H1 (cell line): ENCODE results near the gene ILF2. TPM values are rescaled to one million over a fixed set of nuclear protein-coding genes. Genes with fewer than 3 reads are reported as not detected.
A peak's percentile ranks its signal among the peaks of the same experiment; 100 is the strongest.

ENCODE experiments used
- CTCF ChIA-PET: fragments of 300-600 bp; sonication (Branson Sonifier 250); formaldehyde crosslinking; loops from one replicate; lab custom pipeline; 2021; ENCODE audit not compliant: partially characterized antibody; lab: Charles Lee
- POLR2A ChIA-PET: fragments of 300-600 bp; sonication (Branson Sonifier 250); formaldehyde crosslinking; loops from one replicate; lab custom pipeline; 2021; ENCODE audit warnings: inconsistent platforms; ENCODE audit not compliant: partially characterized antibody; lab: Charles Lee
- DNase-seq, 2 experiments: peaks; one replicate each; pipeline versions ENCODE4 v3.0.0 to v3.0.0-alpha.2; 2010 to 2022; ENCODE audit warnings: low spot score in 2 of 2, low read depth in 1 of 2, mixed read lengths in 1 of 2
- FAIRE-seq: peaks from 2 replicates; lab custom pipeline; 2011; peaks lifted over from hg19 to GRCh38; lab: Jason Lieb, UNC
- H2AFZ ChIP-seq: 2 replicates; pipeline ENCODE4 v1.8.1; 2012; ENCODE audit warnings: low read length, inconsistent platforms
- H2AK5ac ChIP-seq: 2 replicates; pipeline ENCODE4 v1.6.1; 2013; ENCODE audit warnings: low read depth, low read length
- H2BK120ac ChIP-seq: replicated peaks from 2 replicates; pipeline ENCODE3; 2013; ENCODE audit warnings: low read depth, low read length, inconsistent platforms
- H2BK12ac ChIP-seq: 2 replicates; pipeline ENCODE4 v1.6.1; 2013; ENCODE audit warnings: low read depth, low read length
- H2BK15ac ChIP-seq: 2 replicates; pipeline ENCODE4 v1.6.1; 2013; ENCODE audit warnings: low read length
- H2BK20ac ChIP-seq: 2 replicates; pipeline ENCODE4 v1.6.1; 2013; ENCODE audit warnings: low read length
- H2BK5ac ChIP-seq: 2 replicates; pipeline ENCODE4 v1.6.1; 2013; ENCODE audit warnings: low read depth, low read length
- H3K14ac ChIP-seq: 2 replicates; pipeline ENCODE4 v1.6.1; 2013; ENCODE audit warnings: inconsistent platforms; ENCODE audit not compliant: insufficient read length
- H3K18ac ChIP-seq: 2 replicates; pipeline ENCODE4 v1.6.1; 2013; ENCODE audit warnings: low read length; ENCODE audit errors: extremely low read depth
- H3K23ac ChIP-seq: 2 replicates; pipeline ENCODE4 v1.6.1; 2013; ENCODE audit warnings: inconsistent platforms; ENCODE audit not compliant: insufficient read length
- H3K23me2 ChIP-seq: 2 replicates; pipeline ENCODE4 v1.6.1; 2013; ENCODE audit warnings: low read depth, low read length
- H3K27ac ChIP-seq: 2 replicates; pipeline ENCODE4 v1.6.1; 2011; ENCODE audit warnings: low read depth, low read length, inconsistent platforms
- H3K27me3 ChIP-seq, 4 experiments: replicated peaks in 1 of 4; 1 replicate in 1 of 4; 2 replicates in 3 of 4; pipeline versions ENCODE4 v1.6.1 to v1.8.1; 2011 to 2013; ENCODE audit warnings: low read length in 3 of 4, mild to moderate bottlenecking in 3 of 4, inconsistent platforms in 2 of 4, mixed read lengths in 2 of 4, moderate library complexity in 1 of 4; ENCODE audit not compliant: control insufficient read depth in 3 of 4, insufficient read depth in 3 of 4; ENCODE audit errors: extremely low read depth in 1 of 4
- H3K36me3 ChIP-seq, 4 experiments: 2 replicates each; pipeline versions ENCODE4 v1.6.1 to v1.8.1; 2011 to 2013; ENCODE audit warnings: mild to moderate bottlenecking in 4 of 4, low read length in 3 of 4, moderate library complexity in 2 of 4, control low read depth in 1 of 4, inconsistent platforms in 1 of 4; ENCODE audit not compliant: insufficient read depth in 4 of 4, control insufficient read depth in 2 of 4
- H3K4ac ChIP-seq: replicated peaks from 2 replicates; pipeline ENCODE3; 2013; ENCODE audit warnings: low read length, low read depth, mixed read lengths, inconsistent platforms; ENCODE audit not compliant: insufficient read length
- H3K4me1 ChIP-seq, 4 experiments: replicated peaks in 1 of 4; 1 replicate in 1 of 4; 2 replicates in 3 of 4; pipeline versions ENCODE4 v1.6.1 to v1.8.1; 2011 to 2013; ENCODE audit warnings: low read length in 3 of 4, inconsistent platforms in 2 of 4, mixed read lengths in 1 of 4; ENCODE audit not compliant: insufficient read depth in 4 of 4, control insufficient read depth in 3 of 4
- H3K4me2 ChIP-seq, 2 experiments: 2 replicates each; pipeline versions ENCODE4 v1.6.1 to v1.8.1; 2011 to 2013; ENCODE audit warnings: low read depth in 2 of 2, low read length in 2 of 2, control low read depth in 1 of 2, inconsistent platforms in 1 of 2, mild to moderate bottlenecking in 1 of 2; ENCODE audit not compliant: insufficient read depth in 1 of 2
- H3K4me3 ChIP-seq, 4 experiments: fragments of 200-600, 300-600 bp in 1 of 4; sonication (generic), shearing (Covaris generic), sonication (Bioruptor Twin) in 1 of 4; 2 replicates each; pipeline versions ENCODE4 v1.5.1 to v1.8.1; 2011 to 2016; ENCODE audit warnings: low read length in 4 of 4, low read depth in 3 of 4, control low read depth in 2 of 4, inconsistent platforms in 2 of 4, mild to moderate bottlenecking in 2 of 4, mixed read lengths in 1 of 4, moderate library complexity in 1 of 4; ENCODE audit not compliant: insufficient read depth in 2 of 4; ENCODE audit errors: extremely low read depth in 1 of 4
- H3K56ac ChIP-seq: replicated peaks from 2 replicates; pipeline ENCODE3; 2013; ENCODE audit warnings: low read depth, mild to moderate bottlenecking, mixed read lengths, low read length, inconsistent platforms; ENCODE audit not compliant: insufficient read length
- H3K79me1 ChIP-seq: 2 replicates; pipeline ENCODE4 v1.6.1; 2013; ENCODE audit warnings: low read depth, low read length, control low read depth
- H3K79me2 ChIP-seq, 2 experiments: 2 replicates each; pipeline versions ENCODE4 v1.6.1 to v1.8.1; 2012 to 2013; ENCODE audit warnings: low read length in 2 of 2, mild to moderate bottlenecking in 2 of 2, inconsistent platforms in 1 of 2; ENCODE audit not compliant: insufficient read depth in 2 of 2, control insufficient read depth in 1 of 2
- H3K9ac ChIP-seq, 4 experiments: replicated peaks in 1 of 4; 1 replicate in 1 of 4; 2 replicates in 3 of 4; pipeline versions ENCODE4 v1.6.1 to v1.8.1; 2011 to 2013; ENCODE audit warnings: low read depth in 3 of 4, low read length in 3 of 4, control low read depth in 2 of 4, mild to moderate bottlenecking in 2 of 4, moderate library complexity in 2 of 4, inconsistent platforms in 1 of 4; ENCODE audit errors: extremely low read depth in 1 of 4
- H3K9me3 ChIP-seq, 2 experiments: 2 replicates each; pipeline versions ENCODE4 v1.6.1 to v1.8.1; 2012 to 2013; ENCODE audit warnings: mild to moderate bottlenecking in 2 of 2, moderate library complexity in 2 of 2, control low read depth in 1 of 2, inconsistent platforms in 1 of 2, low read depth in 1 of 2, low read length in 1 of 2, mixed read lengths in 1 of 2; ENCODE audit not compliant: insufficient read depth in 2 of 2
- H4K20me1 ChIP-seq, 2 experiments: replicated peaks in 1 of 2; 2 replicates each; pipeline versions ENCODE3 to v1.8.1; 2011 to 2013; ENCODE audit warnings: inconsistent platforms in 2 of 2, low read length in 2 of 2, mild to moderate bottlenecking in 1 of 2; ENCODE audit not compliant: insufficient read depth in 2 of 2, control insufficient read depth in 1 of 2
- H4K5ac ChIP-seq: 2 replicates; pipeline ENCODE4 v1.6.1; 2013; ENCODE audit warnings: low read length, low read depth, mixed read lengths, inconsistent platforms; ENCODE audit not compliant: insufficient read length
- H4K8ac ChIP-seq: 2 replicates; pipeline ENCODE4 v1.8.0; 2013; ENCODE audit warnings: mild to moderate bottlenecking, moderate library complexity, low read length, inconsistent platforms; ENCODE audit not compliant: insufficient read depth; ENCODE audit errors: extremely low read depth
- H4K91ac ChIP-seq: replicated peaks from 2 replicates; pipeline ENCODE3; 2013; ENCODE audit warnings: low read length, mixed read lengths, inconsistent platforms; ENCODE audit not compliant: insufficient read length
- BCL11A ChIP-seq, 2 experiments: IDR thresholded peaks; one replicate each; pipeline ENCODE4 v1.6.1; 2011; ENCODE audit warnings: low read depth in 2 of 2, low read length in 2 of 2, mild to moderate bottlenecking in 2 of 2
- CBX8 ChIP-seq: fragments of 300-800, 300-1000 bp; sonication (generic); IDR thresholded peaks from 2 replicates; pipeline ENCODE4 v1.7.1; 2016; ENCODE audit warnings: low read depth, low read length, borderline replicate concordance
- HDAC2 ChIP-seq, 2 experiments: fragments of 300-600 bp in 1 of 2; sonication (generic) in 1 of 2; IDR thresholded peaks; 2 replicates each; pipeline ENCODE4 v1.6.1; 2011 to 2012; ENCODE audit warnings: low read depth in 2 of 2, low read length in 2 of 2, mild to moderate bottlenecking in 2 of 2, moderate library complexity in 2 of 2, borderline replicate concordance in 1 of 2, inconsistent platforms in 1 of 2
- KDM1A ChIP-seq: fragments of 200-600, 300-600 bp; sonication (generic); IDR thresholded peaks from 2 replicates; pipeline ENCODE4 v1.7.1; 2016; ENCODE audit warnings: mild to moderate bottlenecking, low read length, borderline replicate concordance
- POLR2AphosphoS5 ChIP-seq: IDR thresholded peaks from 2 replicates; pipeline ENCODE4 v1.6.1; 2011; ENCODE audit warnings: low read depth, low read length
- SIX5 ChIP-seq: IDR thresholded peaks from 2 replicates; pipeline ENCODE4 v1.6.1; 2011; ENCODE audit warnings: mild to moderate bottlenecking, low read depth, low read length
- SRF ChIP-seq: IDR thresholded peaks from 2 replicates; pipeline ENCODE4 v1.6.1; 2011; ENCODE audit warnings: mild to moderate bottlenecking, low read depth, low read length, moderate library complexity
- TAF7 ChIP-seq: optimal IDR thresholded peaks from 2 replicates; pipeline ENCODE3; 2011; ENCODE audit warnings: low read depth, mild to moderate bottlenecking, inconsistent platforms, low read length, moderate library complexity, borderline replicate concordance
- WGBS, 2 experiments: shearing (Covaris generic) in 1 of 2; methylation state at CpG; one replicate each; pipeline versions ENCODE4 v1.1.6 to v1.1.7; 2013 to 2015; ENCODE audit warnings: low lambda C conversion rate in 2 of 2, mixed read lengths in 2 of 2, inconsistent platforms in 1 of 2, low coverage in 1 of 2, missing lambda C conversion rate in 1 of 2; ENCODE audit not compliant: insufficient replicate concordance in 2 of 2, insufficient coverage in 1 of 2, insufficient read length in 1 of 2; ENCODE audit errors: extremely low coverage in 1 of 2, missing lambda C conversion rate in 1 of 2; 5-methylcytosine and 5-hydroxymethylcytosine counted together
- polyA plus RNA-seq, 7 experiments: library from polyadenylated mRNA; depleted of rRNA in 3 of 7; stranded (reverse) in 5 of 7; unstranded in 2 of 7; fragments of >200 nt in 5 of 7; fragments of 200-250 nt in 2 of 7; gene quantifications; 1 replicate in 5 of 7; 2 replicates in 1 of 7; 4 replicates in 1 of 7; pipeline versions ENCODE4 v1.2.1 to v1.2.3, GENCODE V29; 2011 to 2013; ENCODE audit warnings: missing spikeins in 2 of 7, mixed read lengths in 2 of 7
- total RNA-seq: library from RNA; stranded (reverse); fragmentation: NEBNext Ultra II Directional; extraction: Animal tissue kit (Norgen Biotek cat#: 25700); gene quantifications from 2 replicates; pipeline ENCODE4 v1.2.1, GENCODE V29; 2021
- TF ChIP-seq, protein P1 (sequence below): IDR thresholded peaks from 2 replicates; pipeline ENCODE4 v1.6.1; 2012; ENCODE audit warnings: inconsistent platforms
- TF ChIP-seq, protein P2 (sequence below): IDR thresholded peaks from 2 replicates; pipeline ENCODE4 v1.6.1; 2011; ENCODE audit warnings: low read depth, mild to moderate bottlenecking, low read length; ENCODE audit not compliant: insufficient read depth

ILF2 gene
- total and polyA plus RNA-seq, 2 of the 8 experiments (the other 6 are each of a cell fraction or from before 2014, with no cell fraction given), result 389 to 474 TPM

DNA sequence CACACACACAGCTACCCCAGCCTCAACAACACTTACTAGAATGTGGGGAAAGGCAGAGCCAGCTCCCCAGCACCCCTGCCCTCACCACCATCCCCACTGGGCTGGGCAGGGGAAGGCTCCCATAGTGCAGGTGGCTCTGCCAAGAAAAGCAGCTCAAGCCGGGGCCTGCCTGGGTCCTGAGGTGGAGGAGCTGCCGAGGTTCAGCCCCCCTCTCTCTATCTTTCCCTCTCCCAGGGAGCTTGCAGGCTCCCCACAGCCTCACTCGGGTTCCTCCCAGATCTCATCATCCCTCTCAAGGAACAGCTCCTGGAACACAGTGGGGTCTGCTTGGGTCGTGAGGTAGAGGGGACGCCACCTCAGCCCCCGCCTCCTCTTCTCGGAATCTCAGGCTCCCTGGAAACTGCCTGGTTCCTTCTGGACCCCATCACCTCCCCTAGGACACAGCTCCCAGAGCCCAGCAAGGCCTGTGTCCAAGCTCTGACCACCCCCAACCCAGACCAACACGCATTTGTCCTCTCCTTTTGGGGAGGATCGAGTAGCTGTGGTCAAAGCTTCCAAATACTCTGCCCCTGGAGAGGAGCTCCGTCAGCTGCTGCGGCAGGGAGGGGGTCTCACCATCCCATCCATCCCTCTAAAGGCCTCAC is 58.6 kb downstream of the ILF2 start:
- H3K27ac ChIP-seq, result no peak overlapping the region
- H4K5ac ChIP-seq, result no peak overlapping the region
- H3K79me2 ChIP-seq, result no peaks in the 10 kb centered on the region
- H3K14ac ChIP-seq, result no peak overlapping the region
- H3K9me3 ChIP-seq, result no peaks in the 10 kb centered on the region
- H2BK15ac ChIP-seq, result peak overlapping the region; percentile 96; the same call in 1 of the 2 replicates
- H3K4me3 ChIP-seq, result peak overlapping the region in 2 of 4 experiments; percentile 10 to 51; a peak in 6 of 8 replicates
- H4K91ac ChIP-seq, result peak overlapping the region; percentile 54
- ChIA-PET CTCF (interaction anchor here (0.5 to 15.9 kb wide), 9 partner anchors 10 to 176 kb away, joined by 3 to 224 read pairs (median 36); partner anchors contain the start of genes S100A1, S100A13 and S100A6), POLR2A (interaction anchor here (1.0 to 15.3 kb wide), 11 partner anchors 13 to 378 kb away, joined by 3 to 261 read pairs (median 4); partner anchors contain the start of genes CHTOP, RPS27, S100A1 and S100A13)
- H3K9ac ChIP-seq, result no peak overlapping the region
- peaks cover 3% of the 10 kb centered on the region for H3K23me2 ChIP-seq
- H3K4me2 ChIP-seq, result peak overlapping the region; percentile 59 to 77
- no peak overlapping the region for H3K23ac ChIP-seq
- 0 out of 2 replicates have a peak overlapping the region, but pooled peaks have one; percentile 43 for H2BK20ac ChIP-seq
- H3K36me3 ChIP-seq, result no peaks in the 10 kb centered on the region
- no peak overlapping the region for H4K8ac ChIP-seq
- H2AFZ ChIP-seq, result peak overlapping the region; percentile 8; the same call in 1 of the 2 replicates
- FAIRE-seq (no peak), DNase-seq (no peak)
- peaks cover 0 to 35% (median 25%) of the 10 kb centered on the region in 4 experiments; a peak in 6 of 7 replicates for H3K4me1 ChIP-seq
- no peaks in the 10 kb centered on the region for H3K79me1 ChIP-seq
- H3K27me3 ChIP-seq, result no peaks in the 10 kb centered on the region; a peak in 1 of 7 replicates
- no peak overlapping the region for H2AK5ac ChIP-seq
- no peak overlapping the region for H3K56ac ChIP-seq
- no peak overlapping the region for H3K4ac ChIP-seq
- WGBS, 2 experiments, result 62% methylated on average over 11 of the region's 11 CpGs; no CpG with 5 or more reads in 1 of the 2 experiments
- H3K18ac ChIP-seq, result peak overlapping the region; percentile 75
- H2BK120ac ChIP-seq, result no peak overlapping the region
- no peaks in the 10 kb centered on the region for H4K20me1 ChIP-seq
- H2BK5ac ChIP-seq, result peak overlapping the region; percentile 79; the same call in 1 of the 2 replicates
- H2BK12ac ChIP-seq, result peak overlapping the region; percentile 84; the same call in 1 of the 2 replicates
- TF ChIP-seq SIX5, result no peak
- no peak for TF ChIP-seq TAF7
- TF ChIP-seq SRF, result no peak
- no peak for TF ChIP-seq POLR2AphosphoS5
- TF ChIP-seq HDAC2 (IDR thresholded peaks at IDR 0.05; ENCODE audit: borderline replicate concordance in 1 of 2, low read depth in 2 of 2, low read length in 2 of 2), result no peak
- TF ChIP-seq, protein P1, sequence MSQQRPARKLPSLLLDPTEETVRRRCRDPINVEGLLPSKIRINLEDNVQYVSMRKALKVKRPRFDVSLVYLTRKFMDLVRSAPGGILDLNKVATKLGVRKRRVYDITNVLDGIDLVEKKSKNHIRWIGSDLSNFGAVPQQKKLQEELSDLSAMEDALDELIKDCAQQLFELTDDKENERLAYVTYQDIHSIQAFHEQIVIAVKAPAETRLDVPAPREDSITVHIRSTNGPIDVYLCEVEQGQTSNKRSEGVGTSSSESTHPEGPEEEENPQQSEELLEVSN, result no peak
- no peak for TF ChIP-seq BCL11A (IDR thresholded peaks at IDR 0.05; ENCODE audit: low read depth in 2 of 2, low read length in 2 of 2)
- TF ChIP-seq CBX8, result no peak
- no peak for TF ChIP-seq KDM1A
- TF ChIP-seq, protein P2, sequence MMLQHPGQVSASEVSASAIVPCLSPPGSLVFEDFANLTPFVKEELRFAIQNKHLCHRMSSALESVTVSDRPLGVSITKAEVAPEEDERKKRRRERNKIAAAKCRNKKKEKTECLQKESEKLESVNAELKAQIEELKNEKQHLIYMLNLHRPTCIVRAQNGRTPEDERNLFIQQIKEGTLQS, result no peak
